HepG2 (cell line): Measurements from ENCODE around the gene RASL10A. TPM values are rescaled to one million over a fixed set of nuclear protein-coding genes. Genes with fewer than 3 reads are reported as not detected.
A peak's percentile ranks its signal among the peaks of the same experiment; 100 is the strongest.

Experiments
- ATAC-seq: fragments of 200-7000 bp; cut with Tn5 transposase; 3 replicates; pipeline ENCODE4 v1.9.1; 2020; ENCODE audit warnings: mild to moderate bottlenecking, moderate library complexity
- BruUV-seq: library from RNA; stranded (reverse); fragments of 400-500 nt; replicated peaks from 2 replicates; lab custom pipeline; 2021; lab: Mats Ljungman, UMichigan
- CTCF ChIA-PET: fragments of 300-600 bp; formaldehyde crosslinking; extraction: SDS; loops from one replicate; lab custom pipeline; 2021; ENCODE audit warnings: low total read pairs, inconsistent platforms, low intra/inter-chr PET ratio; lab: Yijun Ruan, JAX
- POLR2A ChIA-PET: fragments of 350-600 bp; sonication (Branson Sonifier 250); formaldehyde crosslinking; loops from one replicate; lab custom pipeline; 2020; ENCODE audit warnings: antibody characterized with exemption, inconsistent platforms; lab: Yijun Ruan, JAX
- DNase-seq: peaks from one replicate; pipeline ENCODE4 v3.0.0-alpha.2; 2015; ENCODE audit warnings: low spot score
- FAIRE-seq: peaks from 3 replicates; lab custom pipeline; 2011; peaks lifted over from hg19 to GRCh38; lab: Jason Lieb, UNC
- H2AFZ ChIP-seq: one replicate; pipeline ENCODE4 v1.6.1; 2011; ENCODE audit warnings: low read length, inconsistent platforms
- H3K27ac ChIP-seq: fragments of 300-600 bp; 3 replicates; pipeline ENCODE4 v1.8.0; 2011; ENCODE audit warnings: mixed run types, mild to moderate bottlenecking, mixed read lengths, low read length, inconsistent platforms; ENCODE audit not compliant: insufficient read depth; ENCODE audit errors: extremely low read length
- H3K27me3 ChIP-seq, 2 experiments: fragments of 200-600 bp in 1 of 2; 2 replicates in 1 of 2; 3 replicates in 1 of 2; pipeline versions ENCODE4 v1.6.0 to v1.8.0; 2011; ENCODE audit warnings: low read length in 2 of 2, mild to moderate bottlenecking in 2 of 2, moderate library complexity in 2 of 2, inconsistent platforms in 1 of 2; ENCODE audit not compliant: insufficient read depth in 2 of 2, control insufficient read depth in 1 of 2
- H3K36me3 ChIP-seq, 2 experiments: fragments of 200-600 bp in 1 of 2; replicated peaks in 1 of 2; 2 replicates in 1 of 2; 3 replicates in 1 of 2; pipeline versions ENCODE4 v1.5.1 to v1.8.0; 2011; ENCODE audit warnings: low read length in 2 of 2, inconsistent platforms in 1 of 2; ENCODE audit not compliant: insufficient read depth in 2 of 2, control insufficient read depth in 1 of 2
- H3K4me1 ChIP-seq: 2 replicates; pipeline ENCODE4 v1.5.1; 2012; ENCODE audit warnings: low read length, inconsistent platforms; ENCODE audit not compliant: insufficient read depth
- H3K4me2 ChIP-seq: 2 replicates; pipeline ENCODE4 v1.6.0; 2011; ENCODE audit warnings: low read depth, low read length, inconsistent platforms
- H3K4me3 ChIP-seq, 3 experiments: fragments of 200-600 bp in 1 of 3; sonication (generic), shearing (Covaris generic) in 1 of 3; replicated peaks in 1 of 3; 2 replicates each; pipeline ENCODE4 v1.5.1; 2011 to 2016; ENCODE audit warnings: low read length in 3 of 3, inconsistent platforms in 2 of 3, low read depth in 2 of 3, mild to moderate bottlenecking in 2 of 3, control low read depth in 1 of 3, mixed read lengths in 1 of 3; ENCODE audit not compliant: insufficient read depth in 1 of 3
- H3K79me2 ChIP-seq: one replicate; pipeline ENCODE4 v1.6.1; 2011; ENCODE audit warnings: low read length, inconsistent platforms; ENCODE audit not compliant: insufficient read depth
- H3K9ac ChIP-seq: 2 replicates; pipeline ENCODE4 v1.6.0; 2011; ENCODE audit warnings: mild to moderate bottlenecking, low read depth, low read length, inconsistent platforms; ENCODE audit not compliant: insufficient read depth
- H3K9me3 ChIP-seq: 2 replicates; pipeline ENCODE4 v1.5.1; 2012; ENCODE audit warnings: mild to moderate bottlenecking, low read length
- H4K20me1 ChIP-seq: 2 replicates; pipeline ENCODE4 v1.6.0; 2011; ENCODE audit warnings: inconsistent platforms, mild to moderate bottlenecking, low read length, moderate library complexity; ENCODE audit not compliant: insufficient read depth
- BCLAF1 ChIP-seq: fragments of 450-650 bp; IDR thresholded peaks from 2 replicates; pipeline ENCODE4 v1.6.1; 2017; ENCODE audit warnings: mild to moderate bottlenecking
- BORCS8-MEF2B ChIP-seq: sonication (generic); formaldehyde crosslinking; IDR thresholded peaks from 2 replicates; pipeline ENCODE4 v1.8.0; 2022; ENCODE audit warnings: mild to moderate bottlenecking, missing genetic modification reagents
- ELF1 ChIP-seq: sonication (generic); formaldehyde crosslinking; IDR thresholded peaks from 2 replicates; pipeline ENCODE4 v1.4.0; 2020; ENCODE audit warnings: missing genetic modification reagents
- ELF4 ChIP-seq: sonication (generic); formaldehyde crosslinking; IDR thresholded peaks from 2 replicates; pipeline ENCODE4 v1.5.0; 2020; ENCODE audit warnings: missing genetic modification reagents, mild to moderate bottlenecking, moderate library complexity, borderline replicate concordance
- HOXD1 ChIP-seq: sonication (generic); formaldehyde crosslinking; IDR thresholded peaks from 2 replicates; pipeline ENCODE4 v1.5.0; 2020; ENCODE audit warnings: missing genetic modification reagents
- LRRFIP1 ChIP-seq: sonication (generic); formaldehyde crosslinking; conservative IDR thresholded peaks from 2 replicates; pipeline ENCODE4 v1.4.0; 2020; ENCODE audit warnings: missing genetic modification reagents
- MAFF ChIP-seq: IDR thresholded peaks from 2 replicates; pipeline ENCODE4 v1.6.1; 2011; ENCODE audit warnings: low read depth, low read length, improper control_type of control experiment
- MEF2D ChIP-seq: sonication (generic); formaldehyde crosslinking; IDR thresholded peaks from 2 replicates; pipeline ENCODE4 v1.5.1; 2020; ENCODE audit warnings: mild to moderate bottlenecking, missing genetic modification reagents
- SATB2 ChIP-seq: sonication (generic); formaldehyde crosslinking; IDR thresholded peaks from 2 replicates; pipeline ENCODE4 v1.5.0; 2020; ENCODE audit warnings: missing genetic modification reagents
- SOX6 ChIP-seq, 2 experiments: fragments of 450-650 bp in 1 of 2; sonication (generic) in 1 of 2; formaldehyde crosslinking in 1 of 2; IDR thresholded peaks; 2 replicates each; pipeline versions ENCODE4 v1.4.0 to v1.6.1; 2017 to 2020; ENCODE audit warnings: antibody characterized with exemption in 1 of 2, mild to moderate bottlenecking in 1 of 2, missing genetic modification reagents in 1 of 2
- THAP11 ChIP-seq: IDR thresholded peaks from 2 replicates; pipeline ENCODE4 v1.6.1; 2016; ENCODE audit warnings: missing biosample characterization, missing genetic modification reagents
- THYN1 ChIP-seq: sonication (generic); formaldehyde crosslinking; IDR thresholded peaks from 2 replicates; pipeline ENCODE4 v1.8.1; 2023; ENCODE audit warnings: low read depth, mild to moderate bottlenecking, moderate library complexity, missing genetic modification reagents, borderline replicate concordance
- WIZ ChIP-seq: sonication (generic); formaldehyde crosslinking; IDR thresholded peaks from 2 replicates; pipeline ENCODE4 v1.5.1; 2020; ENCODE audit warnings: mild to moderate bottlenecking, missing genetic modification reagents
- ZBTB7B ChIP-seq: sonication (generic); formaldehyde crosslinking; IDR thresholded peaks from 2 replicates; pipeline ENCODE4 v1.4.0; 2020; ENCODE audit warnings: missing genetic modification reagents
- ZNF44 ChIP-seq: sonication (generic); formaldehyde crosslinking; IDR thresholded peaks from 2 replicates; pipeline ENCODE4 v1.5.1; 2020; ENCODE audit warnings: mild to moderate bottlenecking, missing genetic modification reagents
- ZNF451 ChIP-seq: sonication (generic); formaldehyde crosslinking; IDR thresholded peaks from 2 replicates; pipeline ENCODE4 v1.5.0; 2020; ENCODE audit warnings: mild to moderate bottlenecking, missing genetic modification reagents
- ZNF570 ChIP-seq: sonication (generic); formaldehyde crosslinking; IDR thresholded peaks from 2 replicates; pipeline ENCODE4 v1.4.0; 2020; ENCODE audit warnings: mild to moderate bottlenecking, missing genetic modification reagents, borderline replicate concordance
- ZNF598 ChIP-seq: sonication (generic); formaldehyde crosslinking; IDR thresholded peaks from 2 replicates; pipeline ENCODE4 v1.5.1; 2020; ENCODE audit warnings: mild to moderate bottlenecking, missing genetic modification reagents, borderline replicate concordance
- ZNF605 ChIP-seq: sonication (generic); formaldehyde crosslinking; IDR thresholded peaks from 2 replicates; pipeline ENCODE4 v1.8.0; 2022; ENCODE audit warnings: mild to moderate bottlenecking, missing genetic modification reagents
- ZZZ3 ChIP-seq: sonication (generic); formaldehyde crosslinking; IDR thresholded peaks from 2 replicates; pipeline ENCODE4 v1.4.0; 2020; ENCODE audit warnings: missing genetic modification reagents, mild to moderate bottlenecking, borderline replicate concordance
- WGBS: methylation state at CpG from one replicate; pipeline ENCODE4 v1.1.6; 2017; ENCODE audit warnings: low lambda C conversion rate; 5-methylcytosine and 5-hydroxymethylcytosine counted together
- in situ Hi-C: cut with HindIII; loops from 2 replicates; pipeline ENCODE4 v1.10.0; 2017; ENCODE audit warnings: low pct_unique_long_range_greater_than_20kb; ENCODE audit not compliant: extremely low pct_ligation_motif_present
- intact Hi-C: fragments of 100-400 bp; cut with micrococcal nuclease; formaldehyde crosslinking; loops from one replicate; pipeline ENCODE4 v1.10.0; 2022; ENCODE audit not compliant: unreplicated experiment
- polyA plus RNA-seq, 8 experiments: library from polyadenylated mRNA; depleted of rRNA in 3 of 8; stranded (reverse) in 7 of 8; unstranded in 1 of 8; fragments of >200 nt; fragmentation: Illumina TruSeq in 4 of 8; extraction: Trizol in 4 of 8; gene quantifications; 2 replicates each; pipeline versions ENCODE4 v1.2.1 to v1.2.3, GENCODE V29; 2011 to 2016; ENCODE audit warnings: low read depth in 4 of 8, missing spikeins in 1 of 8, mixed read lengths in 1 of 8; ENCODE audit not compliant: insufficient read depth in 1 of 8
- total RNA-seq, 5 experiments: library from RNA; depleted of rRNA; stranded (reverse); fragments of >200 nt; fragmentation: Illumina TruSeq; extraction: Trizol; gene quantifications; 2 replicates each; pipeline ENCODE4 v1.2.3, GENCODE V29; 2016; ENCODE audit warnings: low read depth in 1 of 5

Gene RASL10A
- total and polyA plus RNA-seq, 2 of the 13 experiments (the other 11 are each of a cell fraction or from before 2014, with no cell fraction given): 0.05 to 0.22 TPM

GRCh38 chr22:29267858-29268510 lies 47.5 kb downstream of the RASL10A start, which contains the start of the genes EWSR1 and RHBDD3:
EWSR1 (plus strand) TSS chr22:29268268; CDS start chr22:29268337, 69 bp downstream.
RHBDD3 (minus strand) TSS chr22:29267981; CDS start chr22:29265626, 2,355 bp downstream.
- CTCF ChIA-PET: no interaction called here
- no TSS peak for BruUV-seq
- whole genome bisulfite sequencing: 1% methylated on average over 31 of the region's 67 CpGs
- TF ChIP-seq ZNF598 (CRISPR knock-in tag) (no peak; the same call in 1 of the 2 replicates), MAFF (peak; percentile 54; the same call in 1 of the 2 replicates), ZNF451 (no peak; the same call in 1 of the 2 replicates), THYN1 (CRISPR knock-in tag) (no peak), ZNF44 (0 out of 2 replicates have a peak, but pooled peaks have one; percentile 29), ZNF605 (CRISPR knock-in tag) (peak; percentile 90), BORCS8-MEF2B (peak; percentile 47), WIZ (0 out of 2 replicates have a peak, but pooled peaks have one; percentile 25), ZZZ3 (CRISPR knock-in tag) (no peak), HOXD1 (CRISPR knock-in tag) (peak; percentile 46; the same call in 1 of the 2 replicates), SOX6 (IDR thresholded peaks at IDR 0.05) (no peak), SOX6 (CRISPR knock-in tag; IDR thresholded peaks at IDR 0.05) (peak; percentile 69; the same call in 1 of the 2 replicates), ELF4 (CRISPR knock-in tag) (no peak), ZNF570 (CRISPR knock-in tag) (no peak; the same call in 1 of the 2 replicates), MEF2D (CRISPR knock-in tag) (peak; percentile 80), SATB2 (CRISPR knock-in tag) (no peak), ZBTB7B (CRISPR knock-in tag) (0 out of 2 replicates have a peak, but pooled peaks have one; percentile 16), LRRFIP1 (0 out of 2 replicates have a peak, but pooled peaks have one; percentile 36), BCLAF1 (no peak), THAP11 (CRISPR knock-in tag) (peak; percentile 65; the same call in 1 of the 2 replicates), ELF1 (CRISPR knock-in tag) (peak; percentile 19; the same call in 1 of the 2 replicates)

More at GRCh38 chr22:29267858-29268510, 47.5 kb downstream of the RASL10A start, which contains the start of the genes EWSR1 and RHBDD3:
- intact Hi-C loops (no loop called here), in situ Hi-C loops (no loop called here)
- Histone ChIP-seq H3K79me2 (peaks cover 70% of the 10 kb centered on the region), H3K4me3 (peak within 1 kb of the TSS; percentile 75 to 96 (median 93)), H3K9me3 (no peaks in the 10 kb centered on the region), H3K36me3 (peaks cover 4 to 33% of the 10 kb centered on the region in 2 experiments), H3K27me3 (no peaks in the 10 kb centered on the region; a peak in 1 of 5 replicates), H4K20me1 (peaks cover 37% of the 10 kb centered on the region), H2AFZ (peak within 1 kb of the TSS; percentile 93), H3K27ac (peak within 1 kb of the TSS; percentile 98), H3K4me1 (peaks cover 49% of the 10 kb centered on the region), H3K9ac (peak within 1 kb of the TSS; percentile 100), H3K4me2 (peak within 1 kb of the TSS; percentile 90)
- POLR2A ChIA-PET: interaction anchor here (1.2 kb wide), 1 partner anchor 9 kb away, joined by 4 read pairs; no protein-coding TSS in a partner anchor
- peak; percentile 91 for DNase-seq
- peak; percentile 65 for FAIRE-seq
- ATAC-seq: peak; percentile 83
